SK-N-MC (cell line): ENCODE data around the gene WDR27.

ENCODE experiments used
- EZH2 ChIP-seq: fragments of 200-600 bp; sonication (generic); IDR thresholded peaks from one replicate; pipeline ENCODE4 v1.6.1; 2017; ENCODE audit warnings: antibody characterized with exemption
- POLR2AphosphoS5 ChIP-seq: IDR thresholded peaks from 2 replicates; pipeline ENCODE4 v1.6.1; 2012; ENCODE audit warnings: mild to moderate bottlenecking, low read depth, low read length, borderline replicate concordance

DNA sequence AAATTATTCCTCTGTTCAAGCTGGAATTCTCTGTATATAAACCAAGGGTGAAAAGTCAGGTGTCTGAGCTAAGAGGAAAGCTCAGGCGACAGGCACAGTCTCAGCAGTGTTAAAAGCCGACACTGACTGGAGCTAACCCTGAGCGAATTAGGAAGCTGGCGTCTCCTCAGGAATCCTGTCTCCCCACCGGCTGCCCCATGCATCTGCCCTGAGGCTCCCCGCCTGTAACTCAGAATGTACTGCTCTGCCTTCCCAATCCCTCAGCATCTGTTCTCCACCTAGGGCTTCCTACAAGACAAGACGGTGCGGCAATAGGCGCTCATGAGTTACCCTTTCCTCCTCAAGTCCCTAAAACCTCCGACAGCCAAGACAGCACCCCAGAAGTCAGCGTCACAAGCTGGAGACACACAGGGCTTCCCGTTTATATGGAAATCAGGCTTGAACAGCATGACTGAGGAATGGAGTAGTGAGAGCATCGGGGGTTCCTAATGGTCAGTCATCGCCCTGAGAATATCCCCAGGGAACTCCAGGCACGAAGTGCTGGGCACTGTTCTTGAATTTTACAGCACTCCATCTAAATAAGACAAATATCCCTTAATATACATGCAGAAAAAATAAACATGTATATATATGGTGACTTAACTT lies 33.5 kb downstream of the WDR27 start:
- TF ChIP-seq EZH2 (no peak), POLR2AphosphoS5 (no peak)
